T-helper 9 cell (primary cell): Measurements from ENCODE around the gene NDUFAF2.
"Not testable (repeated sequence)": the region's sequence is repeated elsewhere in the genome, so short reads cannot be mapped to it uniquely, and the experiment has no call there.

Experiments
- DNase-seq: peaks from one replicate; pipeline ENCODE4 v3.0.0-alpha.2; 2020
- total RNA-seq, 2 donors: gene quantifications; one replicate each; lab custom pipeline; 2026; lab: John Stamatoyannopoulos, UW

NDUFAF2 gene, protein sequence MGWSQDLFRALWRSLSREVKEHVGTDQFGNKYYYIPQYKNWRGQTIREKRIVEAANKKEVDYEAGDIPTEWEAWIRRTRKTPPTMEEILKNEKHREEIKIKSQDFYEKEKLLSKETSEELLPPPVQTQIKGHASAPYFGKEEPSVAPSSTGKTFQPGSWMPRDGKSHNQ
- 9.9 to 14.8 reads per million in 2 donors for total RNA-seq

DNA sequence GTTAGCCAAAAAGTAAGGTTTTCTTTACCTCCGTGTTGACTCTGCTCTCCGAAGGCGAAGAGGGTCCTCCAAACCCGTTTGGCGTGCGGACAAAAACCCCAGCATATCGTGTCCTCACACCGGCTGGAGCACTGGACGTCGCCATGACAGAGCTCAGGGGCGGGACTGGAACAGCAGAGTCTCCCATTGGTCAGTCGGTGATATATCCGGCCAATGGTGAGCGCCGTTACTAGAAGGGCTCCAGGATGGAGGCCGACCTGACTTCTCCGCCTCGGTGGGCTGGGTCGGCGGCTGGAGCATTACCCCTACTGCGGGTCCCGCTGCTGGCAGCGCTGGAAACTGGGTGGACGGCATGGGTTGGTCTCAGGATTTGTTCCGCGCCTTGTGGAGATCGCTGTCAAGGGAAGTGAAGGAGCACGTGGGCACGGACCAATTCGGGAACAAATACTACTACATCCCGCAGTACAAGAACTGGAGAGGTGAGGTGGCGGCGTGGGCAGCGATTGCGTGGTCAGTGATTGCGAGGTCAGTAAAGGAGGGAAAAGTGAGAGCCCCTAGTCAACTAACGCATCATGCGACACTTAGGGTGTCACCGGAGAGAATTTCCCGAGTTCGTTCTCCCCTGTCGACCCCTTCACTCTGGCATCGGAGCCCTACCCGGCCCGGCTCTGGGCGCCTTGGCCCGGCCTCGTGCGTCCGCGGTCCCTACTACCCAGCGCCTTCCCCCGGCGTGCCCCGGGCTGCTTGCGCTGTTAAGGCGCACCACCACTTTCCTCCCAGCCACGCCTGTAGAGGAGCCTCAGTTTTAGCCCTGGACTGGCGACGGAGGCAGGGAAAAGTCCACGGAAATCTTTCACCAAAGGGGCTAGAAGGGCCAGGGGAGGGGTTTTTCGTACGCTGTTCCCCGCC is at the start of gene NDUFAF2, which contains the start of gene ERCC8:
Gene NDUFAF2 (plus strand): TSS at position 302 of the 909 bp plus-strand sequence. CDS start 51 bp downstream, at position 353.
Gene ERCC8 (minus strand): TSS at position 167 of the 909 bp plus-strand sequence. CDS start 62 bp downstream, at position 105.
- DNase-seq = peak; percentile 78

DNA sequence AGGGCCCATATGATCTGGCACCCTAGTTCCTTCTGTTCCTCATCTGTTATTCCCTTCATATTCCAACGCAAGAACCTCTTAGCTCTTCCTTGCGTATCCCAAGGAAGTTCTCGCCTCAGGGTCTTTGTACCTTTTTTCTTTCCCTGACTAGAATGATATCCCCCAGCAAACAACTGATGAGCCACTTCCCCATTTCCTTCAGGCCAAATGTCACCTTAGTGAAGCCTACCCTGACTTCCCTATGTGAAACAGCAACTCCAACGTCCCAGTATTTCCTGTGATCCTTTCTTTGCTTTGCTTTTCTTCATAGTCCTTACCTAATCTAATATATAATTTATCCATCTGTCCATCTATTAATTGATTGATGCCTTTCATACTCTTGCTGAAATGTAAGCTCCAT is 48.0 kb upstream of the NDUFAF2 start:
- no peak for DNase-seq

DNA sequence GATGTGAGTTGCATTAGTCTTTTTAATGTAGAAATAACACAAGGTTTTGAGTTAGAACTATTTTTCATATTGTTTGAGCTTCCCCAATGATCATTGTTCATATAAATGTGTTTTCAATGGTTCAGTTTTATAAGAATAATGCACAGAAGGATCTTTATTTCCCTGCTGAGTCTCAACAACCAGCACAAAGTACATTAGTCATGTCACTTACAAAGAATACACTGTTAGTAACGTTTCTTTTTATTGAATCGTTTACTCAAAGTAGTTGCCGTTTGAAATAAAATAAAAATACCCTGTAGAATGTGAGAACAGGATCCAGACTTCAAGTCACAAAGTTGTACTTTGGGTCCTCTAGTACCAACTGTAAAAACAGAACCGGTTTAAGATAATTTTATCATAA is 41.6 kb upstream of the NDUFAF2 start:
- no peak for DNase-seq

DNA sequence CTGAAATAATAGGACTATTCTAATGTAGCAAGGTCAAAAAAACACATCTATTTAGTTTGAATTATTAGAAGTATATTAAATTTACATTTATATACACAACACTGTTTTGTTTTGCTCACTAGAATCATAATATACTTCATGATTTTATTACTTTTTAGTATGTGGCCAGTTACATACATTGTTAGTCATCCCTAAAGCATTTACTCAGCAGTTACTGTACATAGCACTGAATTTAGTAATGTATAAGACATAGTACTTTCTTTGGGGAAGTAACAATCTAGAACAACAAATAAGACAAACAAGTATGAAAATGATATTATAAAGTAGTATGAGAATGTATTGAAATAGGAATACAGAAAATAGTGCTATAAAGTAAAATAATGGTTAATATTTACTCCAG is 28.4 kb upstream of the NDUFAF2 start:
- DNase-seq = no peak

DNA sequence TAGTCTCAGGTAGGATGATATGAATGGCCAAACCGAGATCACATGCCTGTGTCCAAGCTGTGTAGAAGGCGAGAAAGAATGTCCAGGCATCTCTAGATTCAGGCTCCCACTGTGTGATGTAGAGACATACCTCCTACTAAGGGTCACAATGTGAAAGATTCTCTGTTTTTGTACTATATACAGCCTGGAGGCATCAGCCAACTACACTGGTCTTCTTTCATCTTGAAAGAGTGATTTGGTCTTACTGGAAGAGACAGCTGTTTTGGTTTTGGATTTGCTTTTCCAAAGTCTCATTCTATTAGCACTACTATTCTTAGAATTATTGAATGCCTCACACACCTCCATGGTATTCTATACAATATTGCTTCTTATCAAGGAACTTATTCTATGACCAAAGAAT is 26.5 kb upstream of the NDUFAF2 start:
- no peak for DNase-seq

DNA sequence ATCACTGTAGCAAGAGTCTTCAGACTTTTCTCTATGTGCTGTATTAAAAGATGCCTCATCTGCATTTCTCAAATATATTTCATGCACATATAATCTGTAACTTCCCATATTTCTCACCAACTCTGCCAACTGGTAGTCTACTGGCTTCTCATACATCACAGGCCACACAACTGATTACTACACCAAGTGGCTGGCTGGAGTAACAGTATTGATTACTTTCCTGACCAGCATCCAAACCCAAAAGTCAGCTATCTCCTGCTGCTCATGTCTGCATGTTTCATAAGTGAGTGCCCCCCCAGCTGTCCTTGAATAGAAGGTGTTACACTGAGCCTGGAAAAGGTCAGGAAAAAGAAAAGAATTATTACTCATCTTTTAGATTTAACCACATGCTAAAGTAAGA is 17.6 kb upstream of the NDUFAF2 start:
- no peak for DNase-seq

DNA sequence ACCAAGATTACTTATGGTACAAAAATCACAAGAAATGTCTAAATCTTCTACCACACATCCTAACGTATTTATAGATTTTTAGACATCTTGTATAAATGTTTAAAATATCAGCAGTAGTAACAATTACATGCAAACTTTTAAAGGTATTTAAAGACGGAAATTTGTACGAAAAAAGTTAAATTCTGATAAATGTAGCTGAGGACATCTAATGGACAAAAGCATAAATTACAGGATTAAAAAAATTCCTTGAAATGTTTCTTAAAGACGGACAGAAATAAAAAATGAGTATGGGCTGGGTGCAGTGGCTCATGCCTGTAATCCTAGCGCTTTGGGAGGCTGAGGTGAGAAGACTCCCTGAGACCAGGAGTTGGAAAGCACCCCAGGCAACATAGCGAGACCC is 16.0 kb upstream of the NDUFAF2 start:
- no peak for DNase-seq

DNA sequence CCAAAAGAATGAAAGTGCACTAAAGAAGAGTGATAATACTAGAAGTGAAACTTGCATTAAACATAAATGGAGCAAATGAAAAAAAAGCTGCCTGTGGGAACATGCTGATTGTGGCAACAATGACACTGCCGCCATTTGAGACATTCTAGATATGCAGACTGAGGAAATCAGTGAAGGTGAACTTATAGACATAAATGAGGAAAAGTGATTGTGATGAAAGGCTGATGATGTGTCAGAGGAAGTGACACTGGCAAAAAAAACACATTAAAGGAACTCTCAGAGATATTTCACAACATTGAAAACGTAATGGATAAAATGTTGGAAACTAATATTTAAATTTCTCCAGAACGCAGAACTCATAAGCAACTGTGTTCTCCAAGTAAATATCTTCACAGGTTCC is 1.4 kb upstream of the NDUFAF2 start:
- DNase-seq = no peak

DNA sequence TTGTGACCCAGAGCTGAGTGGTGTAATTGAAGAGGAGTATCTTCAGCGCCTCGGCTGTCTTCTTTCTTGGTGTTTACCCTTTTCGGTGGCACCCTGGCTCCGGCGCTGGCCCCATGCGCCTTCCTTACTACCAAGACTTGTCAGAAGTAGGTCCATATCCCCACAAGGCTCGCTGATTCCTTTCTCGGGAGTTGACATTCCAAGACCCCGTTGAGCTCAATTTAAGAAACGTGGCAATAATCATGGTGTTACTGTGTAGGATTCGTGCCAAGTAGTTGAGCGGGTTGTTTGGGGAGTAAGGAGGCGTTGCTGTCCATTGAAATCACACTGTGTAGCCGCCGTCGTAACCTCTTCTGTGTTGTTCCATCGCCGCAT is 795 bp downstream of the NDUFAF2 start:
- DNase-seq = no peak

DNA sequence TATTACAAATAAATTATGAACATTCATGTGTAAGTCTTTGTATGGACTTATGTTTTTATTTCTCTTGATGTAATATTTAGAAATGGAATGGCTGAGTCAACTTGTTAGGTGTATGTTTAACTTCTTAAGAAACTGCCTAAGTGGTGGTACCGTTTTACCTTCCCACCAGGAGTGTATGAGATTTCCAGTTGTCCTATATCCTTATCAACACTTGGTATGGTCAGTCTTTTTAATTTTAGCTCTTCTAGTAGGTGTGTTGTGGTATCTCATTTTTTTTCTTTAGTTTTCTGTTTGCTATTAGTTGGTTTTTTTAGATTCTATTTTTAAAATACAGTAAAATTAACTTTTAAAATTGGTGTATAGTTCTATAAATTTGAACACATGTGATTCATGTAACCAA is 3.7 kb downstream of the NDUFAF2 start:
- DNase-seq = no peak

DNA sequence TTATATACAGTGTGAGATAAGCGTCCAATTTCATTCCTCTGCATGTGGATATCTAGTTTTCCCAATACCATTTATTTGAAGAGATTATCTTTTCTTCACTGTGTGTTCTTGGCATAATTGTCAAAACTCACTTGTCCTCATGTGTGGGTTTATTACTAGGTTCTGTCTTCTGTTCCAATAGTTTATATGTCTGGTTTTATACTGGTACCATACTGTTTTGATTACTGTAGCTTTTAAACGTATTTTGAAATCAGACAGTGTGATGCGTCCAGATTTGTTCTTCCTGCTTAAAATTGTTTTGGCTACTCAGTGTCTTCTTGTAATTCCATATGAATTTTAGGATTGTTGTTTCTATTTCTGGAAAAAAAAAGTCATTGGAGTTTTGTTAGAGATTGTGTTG is 10.2 kb downstream of the NDUFAF2 start:
- DNase-seq = no peak

DNA sequence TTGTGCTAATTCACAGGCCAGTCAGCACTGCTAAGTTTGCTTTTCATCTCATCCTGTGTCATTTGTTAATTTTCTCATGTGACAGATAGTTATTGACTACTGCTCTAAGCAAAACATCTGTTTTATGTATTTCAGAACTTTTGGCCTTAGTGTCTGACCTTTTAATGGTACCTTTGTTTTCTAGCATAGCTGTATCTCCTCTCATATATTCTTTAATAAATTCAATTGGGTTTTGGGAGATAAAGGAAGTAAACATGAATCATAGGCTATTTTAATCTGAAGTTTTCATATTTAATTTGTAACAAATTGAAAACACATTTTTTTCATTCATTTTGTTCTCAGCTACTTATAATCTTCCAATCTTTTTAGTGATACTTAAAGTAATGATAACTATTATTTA is 13.1 kb downstream of the NDUFAF2 start:
- no peak for DNase-seq

DNA sequence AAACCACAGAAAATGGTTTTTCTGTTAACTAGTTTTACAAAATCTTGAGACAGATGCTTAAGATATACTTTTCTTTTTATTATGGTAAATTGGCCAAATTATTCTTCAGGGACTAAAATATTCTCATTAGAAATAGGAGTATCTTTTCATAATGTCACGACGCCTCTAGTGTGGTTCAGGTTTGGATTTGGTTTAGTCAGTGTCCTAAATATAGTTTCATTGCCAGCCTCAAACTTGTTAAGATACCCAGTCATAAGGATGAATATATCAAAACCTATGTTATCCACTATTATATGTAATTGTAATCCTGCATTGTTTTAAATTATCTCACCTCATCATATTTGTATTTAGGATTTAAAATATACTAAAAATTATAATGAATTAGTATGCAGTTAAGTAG is 13.7 kb downstream of the NDUFAF2 start:
- DNase-seq = no peak

DNA sequence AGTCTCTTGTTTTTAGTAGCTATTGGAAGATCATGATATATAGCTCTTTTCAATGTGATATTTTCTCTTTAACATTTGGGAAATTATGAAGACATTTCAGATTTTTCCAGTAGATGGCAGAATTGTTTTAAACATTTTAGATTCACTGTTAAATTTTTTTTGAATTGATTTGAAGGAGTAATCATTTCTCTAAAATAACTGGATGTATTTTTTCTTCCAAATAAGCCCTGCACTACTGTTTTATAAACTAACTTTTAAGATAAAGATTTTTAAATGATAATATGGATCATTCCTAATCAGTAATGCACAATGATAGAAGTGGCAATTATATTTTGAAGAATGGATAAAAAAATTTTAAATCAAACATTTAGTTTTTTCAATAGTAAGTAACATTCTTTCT is 14.2 kb downstream of the NDUFAF2 start:
- DNase-seq = no peak

DNA sequence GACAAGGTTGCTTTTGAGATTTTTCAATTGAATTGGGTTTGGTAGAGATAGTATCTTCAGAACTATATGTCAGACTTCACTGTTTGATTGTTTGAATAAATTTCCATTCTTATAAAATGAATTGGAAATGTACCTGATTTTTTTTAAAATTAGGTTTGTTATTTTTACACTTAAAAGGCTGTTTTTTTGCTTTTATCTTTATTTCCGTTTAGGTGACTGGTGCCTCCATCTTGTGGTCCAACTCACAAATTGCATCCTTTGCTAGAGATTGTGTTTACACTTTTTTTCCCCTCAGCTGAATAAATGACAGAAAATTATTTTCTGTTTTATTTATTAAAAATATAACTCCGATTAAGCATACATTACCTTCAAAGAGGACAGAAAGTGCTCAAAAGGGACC is 15.6 kb downstream of the NDUFAF2 start:
- DNase-seq = no peak

DNA sequence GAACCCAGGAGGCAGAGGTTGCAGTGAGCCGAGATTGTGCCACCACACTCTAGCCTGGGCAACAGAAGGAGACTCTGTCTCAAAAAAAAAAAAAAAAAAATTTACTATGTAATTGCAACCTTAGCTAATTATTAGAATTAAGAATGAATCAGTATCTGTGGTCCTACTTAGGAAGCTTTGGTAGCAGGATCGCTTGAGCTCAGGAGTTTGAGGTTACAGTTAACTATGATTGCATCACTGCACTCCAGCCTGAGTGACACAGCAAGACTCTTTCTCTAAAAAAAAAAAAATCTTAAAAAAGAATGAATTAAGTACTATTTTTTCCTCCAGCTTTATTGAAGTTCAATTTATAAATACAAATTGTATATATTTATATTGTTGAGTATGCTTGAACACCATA is 16.7 kb downstream of the NDUFAF2 start:
- no peak for DNase-seq

DNA sequence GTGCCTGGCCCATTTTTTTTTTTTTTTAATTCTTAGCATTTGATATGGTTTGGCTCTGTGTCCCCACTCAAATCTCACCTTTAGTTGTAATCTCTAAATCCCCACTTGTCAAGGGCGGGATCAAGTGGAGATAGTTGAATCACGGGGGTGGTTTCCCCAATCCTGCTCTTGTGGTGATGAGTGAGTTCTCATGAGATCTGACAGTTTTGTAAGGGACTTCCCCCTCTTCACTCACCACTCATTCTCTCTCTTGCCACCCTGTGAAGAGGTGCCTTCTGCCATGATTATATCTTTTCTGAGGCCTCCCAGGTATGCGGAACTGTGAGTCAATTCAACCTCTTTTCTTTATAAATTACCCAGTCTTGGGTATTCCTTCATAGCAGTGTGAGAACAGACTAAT is 27.2 kb downstream of the NDUFAF2 start:
- no peak for DNase-seq

DNA sequence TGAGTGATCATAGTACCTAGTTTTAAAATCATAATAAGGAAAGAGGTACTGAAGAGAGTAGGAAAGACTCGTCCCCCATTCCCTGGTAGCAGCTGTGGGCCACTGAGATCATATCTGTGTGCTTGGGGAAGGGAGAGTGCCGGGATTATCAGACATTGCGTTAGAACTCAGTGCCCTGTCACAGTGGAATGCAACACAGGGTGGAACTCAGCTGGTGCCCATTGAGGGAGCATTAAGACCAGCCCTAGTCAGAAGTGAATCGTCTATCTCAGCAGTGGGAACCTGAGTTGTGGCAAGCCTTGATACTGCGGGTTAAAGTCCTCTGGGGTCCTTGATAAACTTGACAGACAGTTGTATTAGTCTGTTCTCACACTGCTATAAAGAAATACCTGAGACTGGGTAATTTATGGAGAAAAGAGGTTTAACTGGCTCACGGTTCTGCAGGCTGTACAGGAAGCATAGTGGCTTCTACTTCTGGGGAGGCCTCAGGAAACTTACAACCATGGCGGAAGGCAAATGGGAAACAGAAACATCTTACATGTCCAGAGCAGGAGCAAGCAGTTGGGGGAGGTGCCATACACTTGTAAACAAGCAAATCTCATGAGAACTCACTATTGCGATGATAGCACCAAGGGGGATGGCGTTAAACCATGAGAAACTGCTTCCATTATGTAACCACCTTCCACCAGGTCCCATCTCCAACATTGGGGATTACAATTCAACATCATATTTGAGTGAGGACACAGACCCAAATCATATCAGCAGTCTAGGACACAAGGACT is 33.1 kb downstream of the NDUFAF2 start:
- DNase-seq = no peak

DNA sequence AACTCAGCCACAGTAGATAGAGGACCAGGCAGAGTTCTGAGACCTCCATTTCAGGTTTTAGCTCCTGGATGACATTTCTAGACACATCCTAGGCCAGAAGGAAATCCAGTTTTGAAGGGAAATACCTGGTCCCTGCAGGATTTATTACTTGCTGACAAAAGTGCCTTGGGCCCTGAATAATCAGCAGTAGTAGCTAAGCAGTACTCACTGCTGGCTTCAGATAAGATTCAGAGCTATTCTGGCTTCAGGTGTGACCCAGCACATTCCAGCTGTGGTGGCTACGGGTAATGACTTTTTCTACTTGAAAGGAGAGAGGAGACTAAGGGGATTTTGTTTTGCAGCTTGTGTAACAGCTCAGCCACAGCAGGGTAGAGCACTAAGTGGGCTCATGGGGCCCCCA is 34.0 kb downstream of the NDUFAF2 start:
- no peak for DNase-seq

DNA sequence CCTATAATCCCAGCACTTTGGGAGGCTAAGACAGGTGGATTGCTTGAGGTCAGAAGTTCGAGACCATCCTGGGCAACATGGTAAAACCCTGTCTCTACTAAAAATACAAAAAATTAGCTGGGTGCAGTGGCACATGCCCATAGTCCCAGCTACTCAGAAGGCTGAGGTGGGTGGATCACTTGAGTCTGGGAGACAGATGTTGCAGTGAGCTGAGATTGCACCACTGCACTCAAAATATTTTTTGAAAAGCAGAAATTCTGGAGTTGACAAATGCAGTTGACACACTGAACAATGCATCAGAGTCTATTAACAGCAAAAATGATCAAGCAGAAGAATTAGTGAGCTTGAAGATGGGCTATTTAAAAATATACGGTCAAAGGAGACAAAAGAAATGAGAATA is 35.5 kb downstream of the NDUFAF2 start:
- no peak for DNase-seq

DNA sequence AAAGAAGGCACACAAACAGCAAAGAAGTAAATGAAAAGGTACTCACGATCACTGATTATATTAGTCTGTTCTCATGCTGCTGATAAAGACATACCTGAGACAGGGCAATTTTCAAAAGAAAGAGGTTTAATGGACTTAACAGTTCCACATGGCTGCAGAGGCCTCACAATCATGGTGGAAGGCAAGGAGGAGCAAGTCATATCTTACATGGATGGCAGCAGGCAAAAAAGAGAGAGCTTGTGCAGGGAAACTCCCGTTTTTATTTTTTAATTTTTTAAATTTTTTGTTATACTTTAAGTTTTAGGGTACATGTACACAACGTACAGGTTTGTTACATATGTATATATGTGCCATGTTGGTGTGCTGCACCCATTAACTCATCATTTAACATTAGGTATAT is 37.1 kb downstream of the NDUFAF2 start:
- DNase-seq = not testable (repeated sequence)

DNA sequence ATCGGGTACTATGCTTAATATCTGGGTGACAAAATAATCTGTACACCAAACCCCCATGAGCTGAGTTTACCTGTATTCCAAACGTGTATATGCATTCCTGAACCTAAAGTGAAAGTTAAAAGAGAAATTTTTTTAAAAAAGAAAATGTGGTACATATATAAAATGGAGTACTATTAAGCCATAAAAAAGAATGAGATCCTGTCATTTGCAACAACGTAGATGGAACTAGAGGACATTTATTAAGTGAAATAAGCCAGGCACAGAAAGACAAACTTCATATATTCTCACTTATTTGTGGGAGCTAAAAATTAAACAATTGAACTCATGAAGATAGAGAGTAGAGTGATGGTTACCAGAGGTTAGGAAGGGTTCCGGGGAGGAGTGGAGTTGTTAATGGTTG is 44.8 kb downstream of the NDUFAF2 start:
- DNase-seq = no peak

DNA sequence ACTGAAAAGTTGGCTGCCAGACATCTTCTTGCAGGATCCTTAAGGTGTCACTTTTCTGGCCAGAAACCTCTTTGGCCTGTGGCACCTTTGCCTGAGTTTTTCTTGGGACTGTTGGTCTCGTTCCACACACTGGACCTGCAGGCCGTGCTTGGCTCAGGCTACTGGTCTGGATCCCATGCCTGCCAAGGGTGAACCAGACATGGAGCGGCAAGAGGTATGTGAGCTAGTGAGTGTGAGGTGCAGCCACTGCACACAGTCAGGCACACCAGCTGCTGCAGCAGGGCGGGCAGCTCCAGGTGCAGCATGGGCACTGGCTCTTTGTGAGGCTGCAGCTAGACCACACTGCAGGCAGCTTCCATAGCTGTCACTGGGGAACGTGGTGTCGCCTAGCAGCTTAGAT is 47.9 kb downstream of the NDUFAF2 start:
- no peak for DNase-seq

DNA sequence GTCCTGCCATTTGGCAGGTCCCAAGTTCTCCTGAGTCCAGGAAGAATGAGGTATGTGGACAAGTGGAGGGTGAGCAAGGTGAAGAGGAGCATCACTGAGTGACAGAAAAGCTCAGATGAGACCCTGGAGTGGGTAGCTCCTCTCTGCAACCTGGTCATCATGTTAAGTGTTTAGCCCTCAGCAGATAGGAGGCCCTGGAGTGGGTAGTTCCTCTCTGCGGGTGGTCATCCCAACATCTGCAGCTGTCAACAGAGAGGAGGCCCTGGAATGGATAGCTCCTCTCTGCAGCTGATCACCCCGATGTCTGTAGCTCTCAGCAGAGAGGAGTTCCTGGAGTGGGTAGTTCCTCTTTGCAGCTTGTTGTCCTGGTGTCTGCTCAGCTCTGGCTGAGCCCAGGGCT is 48.4 kb downstream of the NDUFAF2 start:
- no peak for DNase-seq
